ENCODE measurements around the gene TTC24.
"Not testable (repeated sequence)": the region's sequence is repeated elsewhere in the genome, so short reads cannot be mapped to it uniquely, and the experiment has no call there.

TTC24 gene

GRCh38 chr1:156590326-156591180, 11.0 kb downstream of the TTC24 start:
- DNase-seq, result no peak

- no peak for DNase-seq
Observed at GRCh38 chr1:156591181-156591431, 11.6 kb downstream of the TTC24 start.

GRCh38 chr1:156591432-156592157, 12.1 kb downstream of the TTC24 start, which contains the start of gene NAXE:
Gene NAXE (plus strand): TSS chr1:156591776. CDS start chr1:156591805, 29 bp downstream.
- DNase-seq, result peak; percentile 74

GRCh38 chr1:156592158-156592909, 12.8 kb downstream of the TTC24 start:
- no peak for DNase-seq

- peak; percentile 65 for DNase-seq
Observed at GRCh38 chr1:156592910-156593660, 13.6 kb downstream of the TTC24 start.

- no peak for DNase-seq
Observed at GRCh38 chr1:156593661-156593989, 14.1 kb downstream of the TTC24 start.

- no peak for DNase-seq
Observed at GRCh38 chr1:156594190-156594589, 14.7 kb downstream of the TTC24 start.

- no peak for DNase-seq
Observed at GRCh38 chr1:156595016-156595415, 15.5 kb downstream of the TTC24 start.

- no peak for DNase-seq
Observed at GRCh38 chr1:156596426-156596825, 16.9 kb downstream of the TTC24 start.

GRCh38 chr1:156598125-156598524, 18.6 kb downstream of the TTC24 start:
- DNase-seq, result no peak

GRCh38 chr1:156598731-156599432, 19.4 kb downstream of the TTC24 start:
- no peak for DNase-seq

- DNase-seq, result no peak
Observed at GRCh38 chr1:156599811-156600210, 20.3 kb downstream of the TTC24 start.

GRCh38 chr1:156600733-156601121, 21.2 kb downstream of the TTC24 start:
- DNase-seq, result no peak

- DNase-seq, result peak; percentile 71
Observed at GRCh38 chr1:156601122-156601830, 21.8 kb downstream of the TTC24 start, which contains the start of gene GPATCH4. Gene GPATCH4 (minus strand): TSS chr1:156601479.

GRCh38 chr1:156601892-156602291, 22.4 kb downstream of the TTC24 start:
- DNase-seq, result no peak

- no peak for DNase-seq
Observed at GRCh38 chr1:156602557-156602993, 23.1 kb downstream of the TTC24 start.

- not testable (repeated sequence) for DNase-seq
Observed at GRCh38 chr1:156607344-156607743, 27.8 kb downstream of the TTC24 start.

GRCh38 chr1:156608036-156608674, 28.6 kb downstream of the TTC24 start:
- peak; percentile 55 for DNase-seq

- peak; percentile 35 for DNase-seq
Observed at GRCh38 chr1:156608981-156609380, 29.5 kb downstream of the TTC24 start.

GRCh38 chr1:156610072-156610471, 30.5 kb downstream of the TTC24 start:
- not testable (repeated sequence) for DNase-seq

GRCh38 chr1:156612666-156613065, 33.1 kb downstream of the TTC24 start:
- DNase-seq, result no peak
